H9 (cell line): ENCODE results near the gene LATS2. TPM values are rescaled to one million over a fixed set of nuclear protein-coding genes. Genes with fewer than 3 reads are reported as not detected.

Experiments used
- DNase-seq: peaks from one replicate; pipeline ENCODE4 v3.0.0-alpha.2; 2017
- H2AFZ ChIP-seq: one replicate; pipeline ENCODE4 v1.6.1; 2013; ENCODE audit warnings: mild to moderate bottlenecking, low read length, control low read depth, moderate library complexity
- H2AK5ac ChIP-seq: 2 replicates; pipeline ENCODE4 v1.6.1; 2013; ENCODE audit warnings: low read length, control low read depth, mixed read lengths; ENCODE audit not compliant: insufficient read length
- H2BK120ac ChIP-seq: one replicate; pipeline ENCODE4 v1.6.1; 2013; ENCODE audit warnings: low read depth, mild to moderate bottlenecking, low read length, control low read depth, inconsistent platforms; ENCODE audit not compliant: poor library complexity, severe bottlenecking
- H2BK12ac ChIP-seq: 2 replicates; pipeline ENCODE4 v1.6.1; 2013; ENCODE audit warnings: low read length, control low read depth, mixed read lengths, low read depth; ENCODE audit not compliant: insufficient read length
- H2BK15ac ChIP-seq: 2 replicates; pipeline ENCODE4 v1.6.1; 2013; ENCODE audit warnings: low read depth, low read length, control low read depth
- H2BK20ac ChIP-seq: one replicate; pipeline ENCODE4 v1.6.1; 2013; ENCODE audit warnings: low read depth, mild to moderate bottlenecking, low read length, control low read depth, inconsistent platforms; ENCODE audit not compliant: poor library complexity, severe bottlenecking
- H2BK5ac ChIP-seq: 2 replicates; pipeline ENCODE4 v1.6.1; 2013; ENCODE audit warnings: low read length, control low read depth, mixed read lengths; ENCODE audit not compliant: insufficient read length
- H3K14ac ChIP-seq: 2 replicates; pipeline ENCODE4 v1.6.1; 2013; ENCODE audit warnings: low read length, control low read depth; ENCODE audit not compliant: insufficient read depth
- H3K18ac ChIP-seq: 2 replicates; pipeline ENCODE4 v1.6.1; 2013; ENCODE audit warnings: low read depth, mild to moderate bottlenecking, mixed read lengths, low read length, control low read depth; ENCODE audit not compliant: insufficient read length
- H3K23ac ChIP-seq: 2 replicates; pipeline ENCODE4 v1.6.1; 2013; ENCODE audit warnings: low read length, control low read depth, mixed read lengths, low read depth; ENCODE audit not compliant: insufficient read length
- H3K23me2 ChIP-seq: 2 replicates; pipeline ENCODE4 v1.6.1; 2013; ENCODE audit warnings: low read depth, mild to moderate bottlenecking, mixed read lengths, low read length, control low read depth; ENCODE audit not compliant: insufficient read length, poor library complexity, severe bottlenecking
- H3K27ac ChIP-seq: 2 replicates; pipeline ENCODE4 v1.5.1; 2013; ENCODE audit warnings: low read length, control low read depth, mixed read lengths, low read depth; ENCODE audit not compliant: insufficient read length
- H3K27me3 ChIP-seq: 2 replicates; pipeline ENCODE4 v1.6.1; 2013; ENCODE audit warnings: low read length, control low read depth, inconsistent platforms; ENCODE audit not compliant: insufficient read depth
- H3K4ac ChIP-seq: 2 replicates; pipeline ENCODE4 v1.6.1; 2013; ENCODE audit warnings: low read depth, mild to moderate bottlenecking, control low read depth, inconsistent platforms, low read length, moderate library complexity
- H3K4me1 ChIP-seq: 2 replicates; pipeline ENCODE4 v1.6.1; 2013; ENCODE audit warnings: low read length, control low read depth, inconsistent platforms; ENCODE audit not compliant: insufficient read depth
- H3K4me2 ChIP-seq: 2 replicates; pipeline ENCODE4 v1.6.1; 2013; ENCODE audit warnings: low read length, control low read depth, mixed read lengths; ENCODE audit not compliant: insufficient read length, insufficient read depth
- H3K56ac ChIP-seq: 2 replicates; pipeline ENCODE4 v1.6.1; 2013; ENCODE audit warnings: low read depth, mild to moderate bottlenecking, mixed read lengths, low read length, control low read depth; ENCODE audit not compliant: insufficient read length
- H3K79me1 ChIP-seq: 2 replicates; pipeline ENCODE4 v1.6.1; 2013; ENCODE audit warnings: low read depth, mild to moderate bottlenecking, moderate library complexity, low read length, control low read depth, inconsistent platforms; ENCODE audit not compliant: insufficient read depth, poor library complexity, severe bottlenecking
- H3K79me2 ChIP-seq: 2 replicates; pipeline ENCODE4 v1.6.1; 2013; ENCODE audit warnings: low read length, control low read depth, inconsistent platforms; ENCODE audit not compliant: insufficient read depth
- H3K9ac ChIP-seq: 2 replicates; pipeline ENCODE4 v1.6.1; 2013; ENCODE audit warnings: low read length, control low read depth, mixed read lengths; ENCODE audit not compliant: insufficient read length; ENCODE audit errors: extremely low read depth
- H3K9me3 ChIP-seq: one replicate; pipeline ENCODE4 v1.6.1; 2013; ENCODE audit warnings: low read depth, low read length, inconsistent platforms; ENCODE audit not compliant: control insufficient read depth
- H3T11ph ChIP-seq: one replicate; pipeline ENCODE4 v1.6.1; 2013; ENCODE audit warnings: mild to moderate bottlenecking, low read length, control low read depth, inconsistent platforms
- H4K20me1 ChIP-seq: one replicate; pipeline ENCODE4 v1.6.1; 2013; ENCODE audit not compliant: control insufficient read depth, insufficient read length, insufficient read depth
- H4K5ac ChIP-seq: 2 replicates; pipeline ENCODE4 v1.6.1; 2013; ENCODE audit warnings: low read depth, mild to moderate bottlenecking, mixed read lengths, low read length, control low read depth; ENCODE audit not compliant: insufficient read length
- H4K8ac ChIP-seq: replicated peaks from 2 replicates; pipeline ENCODE4 v1.6.1; 2013; ENCODE audit warnings: low read length, control low read depth, mixed read lengths, low read depth; ENCODE audit not compliant: insufficient read length
- H4K91ac ChIP-seq: 2 replicates; pipeline ENCODE4 v1.6.1; 2013; ENCODE audit warnings: low read depth, mild to moderate bottlenecking, moderate library complexity, mixed read lengths, low read length, control low read depth; ENCODE audit not compliant: insufficient read length
- H3K27ac Mint-ChIP-seq, 3 experiments: 2 replicates in 2 of 3; 3 replicates in 1 of 3; pipeline ENCODE4 v1.8.0; 2020 to 2021; ENCODE audit warnings: mixed read lengths in 3 of 3, mild to moderate bottlenecking in 1 of 3, moderate library complexity in 1 of 3
- H3K27me3 Mint-ChIP-seq: 2 replicates; pipeline ENCODE4 v1.8.0; 2021; ENCODE audit warnings: low read depth, mild to moderate bottlenecking, moderate library complexity, mixed read lengths
- H3K36me3 Mint-ChIP-seq, 3 experiments: 2 replicates in 2 of 3; 3 replicates in 1 of 3; pipeline ENCODE4 v1.8.0; 2020 to 2021; ENCODE audit warnings: low read depth in 3 of 3, mixed read lengths in 3 of 3; ENCODE audit not compliant: insufficient read depth in 1 of 3
- H3K4me1 Mint-ChIP-seq, 2 experiments: 2 replicates each; pipeline ENCODE4 v1.8.0; 2020; ENCODE audit warnings: mixed read lengths in 2 of 2
- H3K4me3 Mint-ChIP-seq, 2 experiments: 2 replicates in 1 of 2; 3 replicates in 1 of 2; pipeline ENCODE4 v1.8.0; 2020 to 2021; ENCODE audit warnings: mild to moderate bottlenecking in 2 of 2, mixed read lengths in 2 of 2, moderate library complexity in 1 of 2
- H3K9me3 Mint-ChIP-seq, 2 experiments: 2 replicates in 1 of 2; 3 replicates in 1 of 2; pipeline ENCODE4 v1.8.0; 2020; ENCODE audit warnings: mild to moderate bottlenecking in 2 of 2, mixed read lengths in 2 of 2, moderate library complexity in 1 of 2
- CTCF ChIP-seq: fragments of 200-600 bp; sonication (generic); conservative IDR thresholded peaks from 3 replicates; pipeline ENCODE4 v1.8.0; 2021; ENCODE audit warnings: antibody characterized with exemption, mild to moderate bottlenecking
- WGBS: extraction: QIAGEN DNeasy Blood & Tissue Kit; methylation state at CpG from one replicate; pipeline ENCODE4 v1.1.7; 2013; ENCODE audit warnings: missing lambda C conversion rate, low lambda C conversion rate, mixed read lengths; ENCODE audit not compliant: insufficient read length; ENCODE audit errors: extremely low coverage; 5-methylcytosine and 5-hydroxymethylcytosine counted together
- total RNA-seq: library from RNA; stranded (reverse); gene quantifications from 2 replicates; pipeline ENCODE4 v1.2.1, GENCODE V29; 2021

Gene LATS2
- total RNA-seq, 1 experiment from 2014 or later, result 20.0 TPM

DNA sequence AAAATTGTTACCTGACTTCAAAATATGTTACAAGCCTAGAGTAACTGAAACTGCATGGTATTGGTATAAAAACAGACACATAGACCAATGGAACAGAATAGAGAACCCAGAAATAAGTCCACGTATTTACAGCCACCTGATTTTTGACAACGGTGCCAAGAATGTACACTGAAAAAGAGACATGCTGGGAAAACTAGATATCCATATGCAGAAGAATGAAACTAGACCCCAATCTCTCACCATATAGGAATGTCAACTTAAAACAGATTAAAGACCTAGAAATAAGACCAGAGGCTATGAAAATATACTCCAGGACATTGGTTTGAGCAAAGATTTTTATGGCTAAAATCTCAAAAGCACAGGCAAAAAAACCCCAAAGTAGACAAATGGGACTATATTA, 76.5 kb downstream of the LATS2 start:
- no peak overlapping the region for H2AK5ac ChIP-seq
- no peak overlapping the region for H2AFZ ChIP-seq
- no peaks in the 10 kb centered on the region for H3K23me2 ChIP-seq
- H3K79me2 ChIP-seq, result no peaks in the 10 kb centered on the region
- no peak overlapping the region for H2BK12ac ChIP-seq
- H3K27me3 ChIP-seq, result no peaks in the 10 kb centered on the region
- H3K4me1 ChIP-seq, result no peaks in the 10 kb centered on the region
- no peak overlapping the region for H3K9ac ChIP-seq
- Mint-ChIP-seq H3K9me3 (no peaks in the 10 kb centered on the region), H3K27ac (no peak overlapping the region), H3K27me3 (no peaks in the 10 kb centered on the region), H3K36me3 (peaks cover 32 to 71% (median 67%) of the 10 kb centered on the region in 3 experiments; a peak in 6 of 7 replicates), H3K4me1 (no peaks in the 10 kb centered on the region), H3K4me3 (no peak overlapping the region)
- no peak overlapping the region for H2BK120ac ChIP-seq
- no peak for DNase-seq
- H4K20me1 ChIP-seq, result no peaks in the 10 kb centered on the region
- H3K4ac ChIP-seq, result no peak overlapping the region
- no peak for TF ChIP-seq CTCF
- no peak overlapping the region for H3K23ac ChIP-seq
- H2BK20ac ChIP-seq, result no peak overlapping the region
- no peak overlapping the region for H2BK5ac ChIP-seq
- H2BK15ac ChIP-seq, result no peak overlapping the region
- H3K14ac ChIP-seq, result no peak overlapping the region
- no peak overlapping the region for H3K18ac ChIP-seq
- WGBS, result no CpG with 5 or more reads among the region's 2 CpGs
- H4K5ac ChIP-seq, result no peak overlapping the region
- H3K4me2 ChIP-seq, result no peak overlapping the region
- no peak overlapping the region for H3K27ac ChIP-seq
- no peak overlapping the region for H3K56ac ChIP-seq
- no peaks in the 10 kb centered on the region for H3K9me3 ChIP-seq
- H3K79me1 ChIP-seq, result peaks cover 3% of the 10 kb centered on the region
- no peak overlapping the region for H3T11ph ChIP-seq
- H4K91ac ChIP-seq, result no peak overlapping the region
- H4K8ac ChIP-seq, result no peak overlapping the region
